GM23338 (cell line): ENCODE measurements around the gene GTF2H4. TPM values are rescaled to one million over a fixed set of nuclear protein-coding genes. Genes with fewer than 3 reads are reported as not detected.

Experiments used
- ATAC-seq: fragments of 200-7000 bp; cut with Tn5 transposase; 3 replicates; pipeline ENCODE4 v1.9.1; 2020
- DNase-seq: peaks from one replicate; pipeline ENCODE4 v3.0.0-alpha.2; 2015; ENCODE audit warnings: low spot score
- H2AFZ ChIP-seq: fragments of 200-600 bp; sonication (generic); 2 replicates; pipeline ENCODE4 v1.8.0; 2016; ENCODE audit warnings: antibody characterized with exemption, mild to moderate bottlenecking, moderate library complexity
- H3F3A ChIP-seq: fragments of 200-600 bp; sonication (generic); replicated peaks from 2 replicates; pipeline ENCODE4 v1.8.0; 2017; ENCODE audit warnings: antibody characterized with exemption, mixed run types, low read depth
- H3K27ac ChIP-seq: fragments of 200-600 bp; sonication (generic); 2 replicates; pipeline ENCODE4 v1.6.1; 2016; ENCODE audit warnings: low read depth
- H3K27me3 ChIP-seq: fragments of 200-600 bp; sonication (generic); 2 replicates; pipeline ENCODE4 v1.8.0; 2016; ENCODE audit warnings: mild to moderate bottlenecking, mixed run types, moderate library complexity; ENCODE audit not compliant: insufficient read depth
- H3K36me3 ChIP-seq: fragments of 200-600 bp; sonication (generic); 2 replicates; pipeline ENCODE4 v1.8.0; 2016; ENCODE audit warnings: mild to moderate bottlenecking; ENCODE audit not compliant: insufficient read depth
- H3K4me1 ChIP-seq: fragments of 200-600 bp; sonication (generic); 2 replicates; pipeline ENCODE4 v1.8.0; 2016; ENCODE audit warnings: mild to moderate bottlenecking, moderate library complexity; ENCODE audit not compliant: insufficient read depth
- H3K4me2 ChIP-seq: fragments of 200-600 bp; sonication (generic); 2 replicates; pipeline ENCODE4 v1.7.1; 2017; ENCODE audit warnings: mixed run types
- H3K4me3 ChIP-seq: fragments of 200-600 bp; sonication (generic); 2 replicates; pipeline ENCODE4 v1.6.1; 2016; ENCODE audit warnings: mixed run types
- H3K79me2 ChIP-seq: fragments of 200-600 bp; sonication (generic); replicated peaks from 2 replicates; pipeline ENCODE4 v1.8.0; 2017; ENCODE audit warnings: mild to moderate bottlenecking; ENCODE audit not compliant: insufficient read depth
- H3K9me2 ChIP-seq: fragments of 200-600 bp; sonication (generic); 2 replicates; pipeline ENCODE4 v1.8.0; 2017; ENCODE audit not compliant: insufficient read depth
- H4K20me1 ChIP-seq: fragments of 200-600 bp; sonication (generic); replicated peaks from 2 replicates; pipeline ENCODE4 v1.8.0; 2017; ENCODE audit warnings: mild to moderate bottlenecking; ENCODE audit not compliant: insufficient read depth
- H3K27ac Mint-ChIP-seq: 2 replicates; pipeline ENCODE4 v1.8.0; 2020; ENCODE audit warnings: inconsistent platforms, mild to moderate bottlenecking, moderate library complexity, mixed read lengths
- H3K27me3 Mint-ChIP-seq: 3 replicates; pipeline ENCODE4 v1.8.0; 2022; ENCODE audit warnings: low read depth, mild to moderate bottlenecking, moderate library complexity, mixed read lengths, inconsistent platforms; ENCODE audit not compliant: insufficient read depth, poor library complexity
- H3K36me3 Mint-ChIP-seq: 3 replicates; pipeline ENCODE4 v1.8.0; 2021; ENCODE audit warnings: low read depth, mild to moderate bottlenecking, inconsistent platforms, moderate library complexity, mixed read lengths
- H3K4me1 Mint-ChIP-seq: 3 replicates; pipeline ENCODE4 v1.8.0; 2020; ENCODE audit warnings: mild to moderate bottlenecking, inconsistent platforms, mixed read lengths
- H3K4me3 Mint-ChIP-seq: 3 replicates; pipeline ENCODE4 v1.8.0; 2021; ENCODE audit warnings: moderate library complexity, mild to moderate bottlenecking, inconsistent platforms, mixed read lengths
- H3K9me3 Mint-ChIP-seq: 3 replicates; pipeline ENCODE4 v1.8.0; 2020; ENCODE audit warnings: moderate library complexity, mild to moderate bottlenecking, inconsistent platforms, mixed read lengths
- CREB1 ChIP-seq: fragments of 250-450 bp; sonication (Bioruptor Pico); IDR thresholded peaks from 2 replicates; pipeline ENCODE4 v1.5.0; 2020; ENCODE audit warnings: low read depth, mild to moderate bottlenecking, moderate library complexity
- CTCF ChIP-seq, 2 experiments: fragments of 200-600 bp in 1 of 2; sonication (generic) in 1 of 2; conservative IDR thresholded peaks; 2 replicates each; pipeline versions ENCODE4 v1.5.1 to v1.6.1; 2016 to 2017; ENCODE audit warnings: antibody characterized with exemption in 2 of 2, low read depth in 2 of 2, mild to moderate bottlenecking in 2 of 2, moderate library complexity in 1 of 2
- ETS1 ChIP-seq: IDR thresholded peaks from 2 replicates; pipeline ENCODE4 v1.6.1; 2016; ENCODE audit warnings: antibody characterized with exemption
- EZH2 ChIP-seq: fragments of 200-600 bp; sonication (generic); IDR thresholded peaks from one replicate; pipeline ENCODE4 v1.8.0; 2017; ENCODE audit warnings: antibody characterized with exemption, mild to moderate bottlenecking, low read depth; ENCODE audit not compliant: unreplicated experiment
- EZH2phosphoT487 ChIP-seq: fragments of 200-600 bp; sonication (generic); IDR thresholded peaks from one replicate; pipeline ENCODE4 v1.8.1; 2018; ENCODE audit warnings: antibody characterized with exemption; ENCODE audit not compliant: unreplicated experiment
- JUNB ChIP-seq: IDR thresholded peaks from one replicate; pipeline ENCODE4 v1.6.1; 2016; ENCODE audit warnings: antibody characterized with exemption; ENCODE audit not compliant: unreplicated experiment
- NANOG ChIP-seq: IDR thresholded peaks from 2 replicates; pipeline ENCODE4 v1.6.1; 2016; ENCODE audit warnings: antibody characterized with exemption, borderline replicate concordance
- POLR2AphosphoS5 ChIP-seq: IDR thresholded peaks from 2 replicates; pipeline ENCODE4 v1.6.1; 2016; ENCODE audit warnings: antibody characterized with exemption, low read depth
- REST ChIP-seq: IDR thresholded peaks from one replicate; pipeline ENCODE4 v1.6.1; 2018; ENCODE audit warnings: antibody characterized with exemption; ENCODE audit not compliant: unreplicated experiment
- STAT1 ChIP-seq: IDR thresholded peaks from one replicate; pipeline ENCODE4 v1.6.1; 2016; ENCODE audit warnings: antibody characterized with exemption; ENCODE audit not compliant: unreplicated experiment
- ZNF114 ChIP-seq: fragments of 250-450 bp; sonication (Bioruptor Pico); IDR thresholded peaks from 2 replicates; pipeline ENCODE4 v1.5.0; 2020; ENCODE audit warnings: mild to moderate bottlenecking, moderate library complexity
- microRNA-seq: library from miRNA; unstranded; fragments of <30 nt; microRNA quantifications from one replicate; pipeline ENCODE4, GENCODE V29; 2017
- polyA plus RNA-seq: library from polyadenylated mRNA; unstranded; fragments of >200 nt; fragmentation: Nextera tagmentation; extraction: Ambion mirVana; gene quantifications from 2 replicates; pipeline ENCODE4 v1.2.1, GENCODE V29; 2016
- small RNA-seq: library from RNA; depleted of rRNA; stranded (forward); fragments of <200 nt; gene quantifications from one replicate; pipeline ENCODE3, GENCODE V24; 2014; ENCODE audit warnings: low replicate concordance
- total RNA-seq: library from RNA; depleted of rRNA; stranded (reverse); fragments of >200 nt; shearing (Covaris generic); gene quantifications from 2 replicates; pipeline ENCODE4 v1.2.3, GENCODE V29; 2014; rRNA removed

Gene GTF2H4
- total and polyA plus RNA-seq, 2 experiments from 2014 or later = 14.8 to 32.6 TPM

GRCh38 chr6:30962716-30963115, 54.7 kb downstream of the GTF2H4 start (continued):
- TF ChIP-seq REST = no peak
- no peak for TF ChIP-seq STAT1
- no peak for TF ChIP-seq CTCF (conservative IDR thresholded peaks at IDR 0.05; ENCODE audit: low read depth in 2 of 2)
- no peak for TF ChIP-seq NANOG
- no peak for TF ChIP-seq EZH2phosphoT487
- TF ChIP-seq EZH2 = no peak
- TF ChIP-seq ETS1 = no peak
- no peak for TF ChIP-seq ZNF114 (CRISPR knock-in tag)
- no peak for TF ChIP-seq POLR2AphosphoS5
- no peak for TF ChIP-seq JUNB
- TF ChIP-seq CREB1 = no peak

- TF ChIP-seq ZNF114 (CRISPR knock-in tag) = no peak
- TF ChIP-seq EZH2 = no peak
- no peak for TF ChIP-seq STAT1
- TF ChIP-seq EZH2phosphoT487 = no peak
- no peaks in the 10 kb centered on the region for H3K79me2 ChIP-seq
- H3K36me3 Mint-ChIP-seq = no peaks in the 10 kb centered on the region; the same call in 2 of the 3 replicates
These were observed 55.6 kb downstream of the GTF2H4 start for GRCh38 chr6:30963641-30964040.

More at GRCh38 chr6:30963641-30964040, 55.6 kb downstream of the GTF2H4 start:
- ATAC-seq (no peak), DNase-seq (no peak)
- Histone ChIP-seq H3K4me1 (no peaks in the 10 kb centered on the region), H3K27ac (no peak overlapping the region), H3K4me2 (no peak overlapping the region), H3K9me2 (0 out of 2 replicates have a peak, but pooled peaks cover 11% of the 10 kb centered on the region), H3K27me3 (no peaks in the 10 kb centered on the region), H2AFZ (no peak overlapping the region), H3K36me3 (no peaks in the 10 kb centered on the region), H3K4me3 (no peak overlapping the region), H3F3A (no peaks in the 10 kb centered on the region), H4K20me1 (no peaks in the 10 kb centered on the region)
- H3K27ac Mint-ChIP-seq = no peak overlapping the region
- H3K4me3 Mint-ChIP-seq = no peak overlapping the region
- peaks cover 1% of the 10 kb centered on the region for H3K27me3 Mint-ChIP-seq
- H3K9me3 Mint-ChIP-seq = peaks cover 7% of the 10 kb centered on the region
- no peaks in the 10 kb centered on the region; the same call in 2 of the 3 replicates for H3K4me1 Mint-ChIP-seq

Small RNA genes within 50 kb of the gene (microRNA-seq; reads per million reads assigned to microRNA genes)
- not detected for gene MIR4640

Small RNA genes within 50 kb of the gene (small RNA-seq; reads per million reads assigned to genes)
- gene RF00019 = not detected

Other genes with a start within 250 kb of the GTF2H4 start
- gene DHX16, start 235.2 kb upstream of the GTF2H4 start, total RNA-seq = 30.8 and 31.3 TPM in 2 replicates
- 16.0 and 16.2 TPM in 2 replicates for gene DHX16, start 235.2 kb upstream of the GTF2H4 start, polyA plus RNA-seq
- gene PPP1R18, start 221.6 kb upstream of the GTF2H4 start, total RNA-seq = 18.2 and 19.2 TPM in 2 replicates
- gene PPP1R18, start 221.6 kb upstream of the GTF2H4 start, polyA plus RNA-seq = 17.1 and 21.2 TPM in 2 replicates
- 11.3 and 13.8 TPM in 2 replicates for gene NRM, start 217.2 kb upstream of the GTF2H4 start, total RNA-seq
- gene NRM, start 217.2 kb upstream of the GTF2H4 start, polyA plus RNA-seq = 29.7 and 33.8 TPM in 2 replicates
- 28.9 and 32.7 TPM in 2 replicates for gene MDC1, start 190.9 kb upstream of the GTF2H4 start, total RNA-seq
- 17.2 and 19.7 TPM in 2 replicates for gene MDC1, start 190.9 kb upstream of the GTF2H4 start, polyA plus RNA-seq
- gene TUBB, start 187.9 kb upstream of the GTF2H4 start, total RNA-seq = 1,591 and 1,704 TPM in 2 replicates
- gene TUBB, start 187.9 kb upstream of the GTF2H4 start, polyA plus RNA-seq = 1,041 and 1,059 TPM in 2 replicates
- 70.4 and 94.5 TPM in 2 replicates for gene FLOT1, start 165.5 kb upstream of the GTF2H4 start, total RNA-seq
- gene FLOT1, start 165.5 kb upstream of the GTF2H4 start, polyA plus RNA-seq = 72.2 and 75.1 TPM in 2 replicates
- gene IER3, start 163.7 kb upstream of the GTF2H4 start, total RNA-seq = 14.1 and 19.9 TPM in 2 replicates
- 21.2 and 23.3 TPM in 2 replicates for gene IER3, start 163.7 kb upstream of the GTF2H4 start, polyA plus RNA-seq
- gene DDR1, start 23.7 kb upstream of the GTF2H4 start, total RNA-seq = 140 and 154 TPM in 2 replicates
- gene DDR1, start 23.7 kb upstream of the GTF2H4 start, polyA plus RNA-seq = 58.3 and 71.6 TPM in 2 replicates
- gene VARS2, start 6.0 kb downstream of the GTF2H4 start, total RNA-seq = 34.0 and 36.4 TPM in 2 replicates
- 13.7 and 14.2 TPM in 2 replicates for gene VARS2, start 6.0 kb downstream of the GTF2H4 start, polyA plus RNA-seq
- not detected in 2 replicates for gene SFTA2, start 24.0 kb downstream of the GTF2H4 start, total RNA-seq
- gene SFTA2, start 24.0 kb downstream of the GTF2H4 start, polyA plus RNA-seq = not detected in 2 replicates
- 0.12 TPM in 1 of 2 replicates, not detected in the other for gene MUCL3, start 32.8 kb downstream of the GTF2H4 start, total RNA-seq
- 0.32 and 0.40 TPM in 2 replicates for gene MUCL3, start 32.8 kb downstream of the GTF2H4 start, polyA plus RNA-seq
- gene MUC21, start 75.5 kb downstream of the GTF2H4 start, total RNA-seq = not detected in 2 replicates
- gene MUC21, start 75.5 kb downstream of the GTF2H4 start, polyA plus RNA-seq = not detected in 2 replicates
- not detected in 2 replicates for gene MUC22, start 102.3 kb downstream of the GTF2H4 start, total RNA-seq
- not detected in 2 replicates for gene MUC22, start 102.3 kb downstream of the GTF2H4 start, polyA plus RNA-seq
- not detected in 2 replicates for gene C6orf15, start 204.4 kb downstream of the GTF2H4 start, total RNA-seq
- gene C6orf15, start 204.4 kb downstream of the GTF2H4 start, polyA plus RNA-seq = not detected in 2 replicates
- 0.16 TPM in 1 of 2 replicates, not detected in the other for gene PSORS1C1, start 206.6 kb downstream of the GTF2H4 start, total RNA-seq
- gene PSORS1C1, start 206.6 kb downstream of the GTF2H4 start, polyA plus RNA-seq = not detected in 2 replicates
- gene CDSN, start 212.2 kb downstream of the GTF2H4 start, total RNA-seq = 0.07 TPM in 1 of 2 replicates, not detected in the other
- not detected in 2 replicates for gene CDSN, start 212.2 kb downstream of the GTF2H4 start, polyA plus RNA-seq
- gene PSORS1C2, start 230.9 kb downstream of the GTF2H4 start, total RNA-seq = not detected in 2 replicates
- gene PSORS1C2, start 230.9 kb downstream of the GTF2H4 start, polyA plus RNA-seq = 0.47 and 1.3 TPM in 2 replicates
- gene CCHCR1, start 249.6 kb downstream of the GTF2H4 start, total RNA-seq = 37.0 and 46.7 TPM in 2 replicates
- 19.8 and 21.3 TPM in 2 replicates for gene CCHCR1, start 249.6 kb downstream of the GTF2H4 start, polyA plus RNA-seq